HG03045 (cell line): ENCODE measurements around the gene NFAT5.
A peak's percentile ranks its signal among the peaks of the same experiment; 100 is the strongest.
"Not testable (repeated sequence)": the region's sequence is repeated elsewhere in the genome, so short reads cannot be mapped to it uniquely, and the experiment has no call there.

Experiments used
- ATAC-seq: cut with Tn5 transposase; IDR thresholded peaks from one replicate; pipeline ENCODE4 v1.9.1; 2021; ENCODE audit warnings: mild to moderate bottlenecking, moderate library complexity; ENCODE audit not compliant: unreplicated experiment

Gene NFAT5

DNA sequence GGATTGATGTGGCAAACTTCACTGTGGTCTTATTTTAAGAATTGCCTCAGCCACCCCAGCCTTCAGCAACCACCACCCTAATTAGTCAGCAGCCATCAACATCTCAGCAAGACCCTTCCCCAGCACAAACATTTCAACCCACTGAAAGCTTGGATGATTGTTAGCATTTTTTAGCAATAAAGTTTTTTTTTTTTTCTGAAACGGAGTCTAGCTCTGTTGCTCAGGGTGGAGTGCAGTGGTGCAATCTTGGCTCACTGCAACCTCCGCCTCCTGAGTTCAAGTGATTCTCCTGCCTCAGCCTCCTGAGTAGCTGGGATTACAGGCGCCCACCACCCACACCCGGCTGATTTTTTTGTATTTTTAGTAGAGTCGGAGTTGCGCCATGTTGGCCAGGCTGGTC is 19.1 kb upstream of the NFAT5 start:
- ATAC-seq, result not testable (repeated sequence)

DNA sequence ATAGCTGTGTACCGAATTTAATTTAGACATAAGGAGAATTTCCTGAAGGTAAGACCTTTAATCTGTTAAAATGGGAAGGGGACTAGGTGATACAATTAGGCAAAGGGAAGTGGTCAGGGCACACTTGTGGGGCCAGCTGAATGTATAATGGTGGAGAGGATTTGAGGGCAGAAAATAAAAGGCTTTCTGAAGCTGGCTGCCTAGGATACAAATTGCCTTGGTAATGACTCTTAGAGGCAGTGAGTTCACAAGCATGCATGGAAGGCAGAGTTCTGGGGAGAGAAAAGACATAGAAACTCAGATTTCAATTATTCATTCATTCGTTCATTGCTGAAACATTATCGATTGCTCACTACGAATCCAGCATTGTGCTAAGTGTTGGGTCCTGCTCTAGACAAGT is 12.4 kb upstream of the NFAT5 start:
- no peak for ATAC-seq

DNA sequence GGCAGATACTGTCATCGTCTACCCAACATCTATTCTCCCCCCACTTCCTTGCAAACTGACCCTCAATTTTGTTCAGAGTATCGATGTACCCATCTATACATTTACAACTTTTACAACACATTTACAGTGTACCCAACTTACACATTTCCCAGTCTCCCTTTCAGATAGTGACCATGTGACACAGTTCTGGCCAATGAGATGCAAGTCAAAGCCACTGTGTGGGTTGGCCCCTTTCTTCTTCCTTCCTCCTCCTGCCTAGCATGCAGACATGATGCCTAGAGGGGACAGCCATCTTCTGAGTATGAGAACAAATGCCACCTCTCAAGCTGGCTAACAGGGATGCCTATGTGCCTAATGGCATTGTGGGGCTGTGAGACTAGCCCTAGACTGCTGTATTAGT is 11.3 kb upstream of the NFAT5 start:
- ATAC-seq, result no peak

DNA sequence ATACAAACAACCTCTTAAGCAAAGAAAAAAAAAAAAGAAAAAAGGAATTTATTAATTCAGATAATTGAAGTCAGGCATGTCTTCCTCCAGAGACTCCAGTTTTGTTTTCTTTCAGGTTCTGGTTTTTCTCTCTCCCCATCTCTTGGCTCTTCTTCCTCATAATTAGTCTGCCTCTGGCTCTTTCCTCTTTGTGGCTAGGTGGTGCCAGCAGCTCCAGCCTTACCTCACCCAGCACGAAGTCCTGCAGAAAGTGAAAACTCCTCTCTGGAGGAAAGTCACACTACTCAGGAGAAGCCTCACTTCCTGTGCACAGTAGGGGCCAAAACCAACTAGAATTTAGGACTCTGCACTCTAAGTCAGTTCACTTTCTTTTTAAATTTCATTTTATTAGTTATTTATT is 10.3 kb upstream of the NFAT5 start:
- no peak for ATAC-seq

DNA sequence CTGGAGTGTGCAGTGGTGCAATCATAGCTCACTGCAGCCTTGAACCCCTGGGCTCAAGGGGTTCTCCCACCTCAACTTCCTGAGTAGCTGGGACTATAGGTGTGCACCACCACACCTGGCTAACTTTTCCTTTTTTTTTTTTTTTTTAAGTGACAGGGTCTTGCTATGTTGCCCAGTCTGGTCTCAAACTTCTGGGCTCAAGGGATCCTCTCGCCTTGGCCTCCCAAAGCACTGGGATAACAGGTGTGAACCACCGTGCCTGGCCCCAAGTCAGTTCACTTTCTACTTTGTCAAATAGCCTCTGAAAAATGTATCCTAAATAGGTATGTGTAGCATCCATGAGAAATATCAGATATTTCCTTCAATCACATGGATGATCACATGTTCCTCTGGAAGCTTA is 9.9 kb upstream of the NFAT5 start:
- ATAC-seq, result no peak

DNA sequence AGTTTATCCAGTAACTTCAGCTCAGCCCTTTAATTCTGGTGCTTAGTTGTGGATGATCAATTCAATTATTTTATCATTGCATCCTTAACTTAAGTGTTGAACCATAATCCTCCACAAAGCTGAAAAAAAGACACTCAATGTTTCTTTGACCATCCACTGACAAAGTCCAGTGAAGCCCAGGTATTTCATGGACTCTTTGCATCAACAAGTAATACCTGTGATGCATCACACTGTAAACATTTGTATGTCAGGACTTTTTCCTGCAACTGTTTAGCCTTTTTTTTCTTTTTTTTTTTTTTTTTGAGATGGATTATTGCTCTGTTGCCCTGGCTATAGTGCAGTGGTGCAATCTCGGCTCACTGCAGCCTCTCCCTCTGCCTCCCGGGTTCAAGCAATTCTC is 6.6 kb upstream of the NFAT5 start:
- ATAC-seq, result no peak

DNA sequence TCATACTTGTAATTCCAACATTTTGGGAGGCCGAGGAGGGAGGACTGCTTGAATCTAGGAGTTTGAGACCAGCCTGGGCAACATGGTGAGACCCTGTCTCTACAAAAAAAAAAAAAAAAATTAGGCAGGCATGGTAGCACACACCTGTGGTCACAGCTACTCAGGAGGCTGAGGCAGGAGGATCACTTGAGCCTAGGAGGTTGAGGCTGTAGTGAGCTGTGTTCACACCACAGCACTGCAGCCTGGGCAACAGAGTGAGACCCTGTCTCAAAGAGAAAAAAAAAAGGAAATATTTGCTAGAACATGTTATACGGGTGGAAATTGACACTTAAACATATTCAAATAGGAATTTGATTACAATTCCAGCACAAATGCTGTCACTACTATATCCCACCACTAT is 4.4 kb upstream of the NFAT5 start:
- not testable (repeated sequence) for ATAC-seq

DNA sequence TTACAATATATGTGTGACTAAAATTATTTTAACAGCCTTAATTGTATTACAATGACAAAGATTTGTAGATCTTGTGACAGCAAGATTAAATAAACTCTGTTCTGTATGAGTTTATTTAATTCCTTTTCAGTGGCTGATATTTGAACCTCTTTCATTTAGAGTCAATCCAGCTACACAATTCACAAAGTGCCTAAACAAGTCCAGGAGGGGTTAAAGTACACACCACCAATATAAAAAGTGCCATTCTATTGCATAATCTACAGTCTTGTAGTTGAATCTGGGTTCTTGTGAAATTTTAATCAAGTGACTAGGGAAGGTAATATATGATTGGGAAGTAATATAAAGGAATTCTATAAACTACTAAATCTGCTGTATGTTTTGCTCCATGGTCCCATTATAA is 3.9 kb upstream of the NFAT5 start:
- no peak for ATAC-seq

DNA sequence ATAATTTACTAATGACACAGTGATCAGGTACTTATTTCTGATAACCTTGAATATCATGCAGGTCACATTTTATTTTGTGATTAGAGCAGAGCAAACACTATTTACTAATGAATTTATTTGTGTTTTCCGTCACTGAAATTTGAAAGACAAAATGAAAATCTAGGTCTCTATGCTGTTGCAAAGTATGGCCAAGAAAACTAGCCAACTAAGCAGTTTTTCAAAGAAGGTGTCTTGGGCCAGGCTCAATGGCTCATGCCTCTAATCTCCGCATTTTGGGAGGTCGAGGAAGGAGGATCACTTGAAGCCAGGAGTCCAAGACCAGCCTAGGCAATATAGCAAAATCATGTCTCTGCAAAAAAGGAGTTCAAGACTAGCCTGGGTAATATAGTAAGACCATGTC is 3.0 kb upstream of the NFAT5 start:
- no peak for ATAC-seq

DNA sequence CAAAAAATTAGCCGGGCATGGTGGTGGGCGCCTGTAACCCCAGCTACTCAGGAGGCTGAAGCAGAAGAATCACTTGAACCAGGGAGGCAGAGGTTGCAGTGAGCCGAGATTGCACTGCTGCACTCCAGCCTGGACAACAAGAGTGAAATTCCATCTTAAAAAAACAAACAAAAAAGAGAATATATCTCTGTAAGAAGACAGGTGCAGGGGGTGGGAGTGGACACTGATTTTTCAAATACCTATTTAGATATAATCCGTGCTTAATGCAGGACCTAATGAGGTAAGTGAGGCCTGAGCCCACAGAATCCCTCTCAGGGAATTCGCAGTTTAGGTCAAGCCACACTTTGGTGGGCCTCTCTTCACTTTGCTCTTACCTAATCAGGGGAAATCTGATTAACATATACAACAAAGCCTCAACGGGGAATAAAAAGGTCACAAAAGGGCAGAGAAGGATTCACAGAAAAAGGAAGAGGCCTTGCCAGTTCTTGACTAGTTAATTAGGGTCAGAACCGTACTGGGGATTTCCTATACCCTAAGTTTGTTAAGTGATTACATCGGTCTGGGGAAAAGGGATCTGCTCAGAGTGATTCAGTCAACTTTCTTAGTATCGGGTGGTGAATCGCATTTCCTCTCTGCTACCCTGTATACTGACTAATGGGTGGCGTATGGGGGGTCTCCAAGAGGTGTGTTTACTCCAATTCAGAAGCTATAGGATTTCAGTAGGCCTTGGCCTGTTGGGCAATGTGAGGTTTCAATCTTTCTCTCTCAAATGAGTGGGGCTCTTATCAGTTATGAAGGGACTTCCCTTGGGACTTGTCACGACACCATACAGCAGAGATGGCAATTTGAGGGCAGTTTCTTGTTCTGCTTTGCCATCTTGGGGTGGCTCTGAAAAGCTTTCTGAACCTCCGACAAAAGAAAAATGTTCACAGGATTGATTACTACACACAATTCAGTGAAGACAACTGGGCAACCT is 1.9 kb upstream of the NFAT5 start:
- peak; percentile 29 for ATAC-seq

DNA sequence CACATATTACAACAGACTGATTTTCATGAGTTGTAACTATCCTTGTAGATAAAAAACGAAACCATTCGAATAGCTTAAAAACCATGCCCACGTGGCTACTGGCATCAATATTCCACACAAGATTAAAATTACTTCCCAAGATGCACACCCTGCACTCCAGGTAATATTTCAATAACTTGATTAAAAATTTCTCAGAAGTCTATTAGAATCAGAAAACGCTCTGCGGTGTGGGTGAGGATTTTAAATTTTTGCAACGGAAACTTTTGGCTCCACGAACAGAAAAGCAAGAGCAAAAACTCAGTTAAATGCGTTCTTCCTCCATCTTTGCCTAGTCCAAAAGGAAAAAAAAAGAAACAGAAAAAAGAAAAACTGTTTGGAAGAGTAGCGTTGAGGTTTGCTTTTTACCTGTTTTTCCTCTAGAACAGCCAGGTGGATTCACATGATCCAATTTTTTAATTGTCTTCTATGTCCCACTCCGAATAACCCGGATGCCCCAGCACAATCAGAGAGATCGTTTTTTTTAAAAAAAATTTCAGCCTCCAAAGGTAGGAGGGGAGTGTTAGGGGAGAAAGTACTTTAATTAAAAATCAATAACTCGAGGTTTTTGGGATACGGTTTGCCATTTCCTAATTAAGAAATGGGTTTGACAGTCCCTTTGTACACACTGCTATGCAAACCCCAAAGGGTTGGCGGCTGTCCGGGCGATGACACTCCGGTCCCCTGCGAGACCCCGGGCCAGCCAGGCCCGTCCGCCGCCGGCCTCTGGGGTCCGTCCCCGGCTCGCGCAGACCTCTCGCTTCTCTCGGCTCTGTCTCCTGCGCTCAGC is 708 bp upstream of the NFAT5 start:
- no peak for ATAC-seq

DNA sequence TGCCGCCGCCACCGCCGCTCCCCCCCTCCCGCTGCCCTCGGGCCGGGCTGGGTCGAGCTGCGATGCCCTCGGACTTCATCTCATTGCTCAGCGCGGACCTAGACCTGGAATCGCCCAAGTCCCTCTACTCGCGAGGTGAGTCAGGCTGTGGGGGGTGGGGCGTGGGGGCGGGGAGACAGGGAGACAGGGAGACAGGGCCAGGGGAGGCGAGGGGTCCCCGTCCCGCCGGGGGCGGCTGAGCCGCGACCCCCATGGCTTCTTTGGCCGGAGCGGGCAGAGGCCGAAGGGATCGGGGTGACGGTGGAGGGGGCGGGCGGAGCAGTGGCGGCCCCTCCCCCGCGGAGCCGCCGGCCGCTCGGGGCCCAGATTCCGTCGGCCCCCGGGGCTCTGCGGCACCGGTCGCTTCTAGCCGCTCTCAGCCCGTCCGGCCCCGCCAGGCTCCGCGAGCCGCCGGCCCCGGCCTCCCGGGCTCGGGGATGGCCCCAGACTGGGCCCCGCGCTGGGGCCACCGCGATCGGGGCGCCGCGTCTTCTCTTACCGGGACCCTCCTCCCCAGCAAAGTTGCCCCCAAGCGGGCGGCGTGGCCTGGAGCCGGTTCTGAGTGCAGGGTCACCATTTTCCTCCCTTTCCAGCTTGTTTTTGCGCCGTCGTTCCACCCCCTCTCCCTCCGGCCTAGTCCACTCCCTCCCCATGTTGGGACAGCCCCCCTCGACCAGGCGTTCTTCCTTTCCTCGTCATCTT is 644 bp downstream of the NFAT5 start:
- ATAC-seq, result peak; percentile 29

DNA sequence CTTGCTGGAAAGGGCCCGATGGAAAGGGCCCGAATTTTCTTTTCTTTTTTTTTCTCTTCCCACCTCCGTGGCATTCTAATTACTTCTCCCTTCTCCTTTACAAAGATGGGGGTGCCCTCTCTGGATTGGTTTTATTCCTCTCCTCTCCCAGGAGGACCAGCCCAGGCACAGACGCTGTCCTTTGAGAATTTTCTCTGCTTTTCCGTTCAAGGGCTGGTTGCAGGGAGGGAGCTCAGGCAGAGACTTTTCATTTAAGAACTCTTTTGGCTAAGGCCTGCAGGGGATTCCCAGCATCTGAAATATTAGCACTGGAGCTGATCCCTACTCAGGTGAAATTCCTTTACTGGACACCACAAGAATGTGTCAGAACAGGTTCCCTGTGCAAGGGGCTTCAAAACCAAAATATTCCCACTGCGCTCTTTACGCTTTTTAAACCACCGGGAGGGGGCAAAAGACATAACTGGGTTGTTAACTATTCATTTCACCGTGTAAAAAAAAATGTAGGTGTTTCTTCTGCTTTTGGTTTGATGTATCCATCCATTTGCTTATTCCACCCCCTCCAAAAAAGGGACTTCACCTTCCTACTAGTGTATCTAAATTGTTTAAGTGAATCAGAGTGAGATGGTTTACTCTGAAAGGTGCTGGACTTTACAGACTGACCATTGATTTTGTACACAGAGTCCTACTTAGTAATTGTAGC is 1.4 kb downstream of the NFAT5 start:
- ATAC-seq, result no peak

DNA sequence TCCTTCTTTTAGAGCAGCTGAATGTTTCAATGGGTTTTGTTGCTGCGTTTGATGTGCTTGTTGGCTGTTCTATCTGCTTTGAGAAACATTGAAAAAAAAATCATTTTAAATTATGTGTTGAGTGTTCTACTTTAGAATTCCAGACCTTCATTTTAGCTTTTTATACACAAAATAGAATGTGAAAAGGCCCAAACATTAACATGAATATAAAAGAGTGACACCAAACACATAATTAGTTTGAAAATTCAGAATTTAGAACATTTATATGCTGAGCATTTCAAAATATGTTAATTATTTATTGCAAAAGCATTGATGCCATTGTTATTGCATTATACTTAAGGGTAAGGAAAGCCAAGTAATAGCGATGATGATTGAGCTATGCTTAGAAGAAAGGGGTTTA is 2.9 kb downstream of the NFAT5 start:
- ATAC-seq, result no peak

DNA sequence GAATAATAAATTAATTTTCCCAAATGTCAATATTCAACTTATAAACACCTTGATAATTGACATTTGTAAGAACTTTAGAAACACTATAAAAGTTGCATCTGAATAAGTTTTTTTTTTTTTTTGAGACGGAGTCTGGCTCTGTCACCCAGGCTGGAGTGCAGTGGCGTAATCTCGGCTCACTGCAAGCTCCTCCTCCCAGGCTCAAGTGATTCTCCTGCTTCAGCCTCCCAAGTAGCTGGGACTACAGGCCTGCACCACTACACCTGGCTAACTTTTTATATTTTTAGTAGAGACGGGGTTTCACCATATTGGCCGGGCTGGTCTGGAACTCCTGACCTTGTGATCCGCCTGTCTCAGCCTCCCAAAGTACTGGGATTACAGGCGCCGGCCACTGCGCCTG is 13.0 kb downstream of the NFAT5 start:
- ATAC-seq, result not testable (repeated sequence)

DNA sequence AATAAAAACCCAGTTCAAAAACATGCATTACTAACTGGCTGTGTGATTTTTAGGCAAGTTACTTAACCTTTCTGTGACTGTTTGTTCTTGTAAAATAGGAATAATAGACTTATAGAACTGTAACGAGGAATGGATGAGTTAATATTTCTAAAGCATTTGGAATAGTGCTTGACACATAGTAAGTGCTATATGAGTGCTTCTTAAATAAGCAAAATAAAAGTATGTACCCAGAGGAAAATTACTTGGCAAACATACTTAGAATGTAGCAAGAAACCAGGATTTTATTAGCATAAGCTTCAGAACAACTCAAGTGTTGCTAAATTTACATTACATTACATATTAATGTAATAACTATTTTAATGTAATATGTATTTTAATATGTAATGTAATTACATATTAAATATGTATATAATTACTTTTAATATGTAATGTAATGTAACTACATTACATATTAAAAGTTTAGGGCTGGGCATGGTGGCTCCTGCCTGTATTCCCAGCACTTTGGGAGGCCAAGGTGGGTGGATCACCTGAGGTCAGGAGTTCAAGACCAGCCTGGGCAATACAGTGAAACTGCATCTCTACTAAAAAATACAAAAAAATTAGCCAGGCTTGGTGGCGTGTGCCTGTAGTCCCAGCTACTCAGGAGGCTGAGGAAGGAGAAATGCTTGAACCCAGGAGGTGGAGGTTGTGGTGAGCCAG is 14.2 kb downstream of the NFAT5 start:
- ATAC-seq, result no peak

DNA sequence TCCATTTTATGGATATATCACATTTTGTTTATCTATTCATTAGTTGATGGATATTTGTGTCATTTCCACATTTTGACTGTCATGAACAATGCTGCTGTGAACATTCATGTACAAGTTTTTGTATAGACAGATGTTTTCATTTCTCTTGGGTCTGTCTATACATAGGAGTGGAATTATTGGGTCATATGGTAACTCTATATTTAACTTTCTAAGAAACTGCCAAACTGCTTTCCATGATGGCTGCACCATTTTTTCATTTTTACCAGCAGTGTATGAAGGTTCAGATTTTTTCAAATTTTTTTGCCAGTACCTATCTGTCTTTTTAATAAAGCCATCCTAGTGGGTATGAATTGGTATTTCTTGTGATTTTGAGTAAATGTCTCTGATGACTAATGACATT is 15.5 kb downstream of the NFAT5 start:
- no peak for ATAC-seq

DNA sequence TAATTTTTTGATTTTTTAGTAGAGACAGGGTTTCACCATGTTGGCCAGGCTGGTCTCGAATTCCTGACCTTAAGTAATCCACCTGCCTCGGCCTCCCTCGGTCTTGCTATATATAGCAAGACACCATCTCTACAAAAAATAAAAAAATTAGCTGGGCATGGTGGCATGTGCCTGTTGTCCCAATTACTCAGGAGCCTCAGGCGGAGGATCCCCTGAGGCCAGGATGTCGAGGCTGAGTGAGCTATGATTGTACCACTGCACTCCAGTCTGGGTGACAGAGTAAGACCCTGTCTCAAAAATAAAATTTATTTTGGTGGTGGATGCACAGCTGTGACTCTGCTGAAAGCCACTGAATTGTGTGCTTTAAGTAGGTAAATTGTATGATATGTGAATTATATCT is 18.7 kb downstream of the NFAT5 start:
- ATAC-seq, result not testable (repeated sequence)

DNA sequence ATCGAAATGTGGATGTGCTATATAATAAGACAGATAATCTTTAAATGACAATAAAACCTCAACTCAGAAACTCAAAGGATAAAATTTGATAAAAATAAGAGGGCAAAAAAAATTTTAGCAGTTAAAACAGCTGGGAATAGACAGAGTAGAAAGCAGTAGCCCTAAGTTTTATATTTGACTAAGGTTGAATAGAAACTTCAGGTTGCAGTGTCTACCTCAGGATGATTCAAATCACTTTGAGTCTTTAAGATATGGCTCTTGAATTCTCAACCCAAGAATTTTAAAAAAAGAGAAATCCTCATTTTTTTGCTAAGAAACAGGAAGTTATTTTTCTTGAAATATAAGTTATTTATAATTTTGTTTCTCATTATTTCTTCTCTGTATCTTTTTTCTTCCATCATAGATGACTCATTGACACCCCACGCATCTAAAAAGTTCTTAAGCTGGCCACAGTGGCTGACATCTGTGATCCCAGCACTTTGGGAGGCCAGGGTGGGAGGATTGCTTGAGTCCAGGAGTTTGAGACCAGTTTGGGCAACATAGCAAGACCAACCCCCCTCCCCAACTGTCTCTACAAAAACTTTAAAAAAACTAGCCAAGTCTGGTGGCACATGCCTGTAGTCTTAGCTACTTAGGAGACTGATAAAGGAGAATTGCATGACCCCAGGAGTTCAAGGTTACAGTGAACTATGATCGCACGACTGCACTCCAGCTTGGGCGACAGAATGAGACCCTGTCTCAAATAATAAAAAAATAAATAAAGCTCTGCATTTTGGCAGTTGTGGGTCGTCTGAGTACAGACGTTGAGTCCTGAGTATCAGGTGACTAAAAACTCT is 23.9 kb downstream of the NFAT5 start:
- no peak for ATAC-seq
